ENCODE measurements around the gene LRRC27.

DNA sequence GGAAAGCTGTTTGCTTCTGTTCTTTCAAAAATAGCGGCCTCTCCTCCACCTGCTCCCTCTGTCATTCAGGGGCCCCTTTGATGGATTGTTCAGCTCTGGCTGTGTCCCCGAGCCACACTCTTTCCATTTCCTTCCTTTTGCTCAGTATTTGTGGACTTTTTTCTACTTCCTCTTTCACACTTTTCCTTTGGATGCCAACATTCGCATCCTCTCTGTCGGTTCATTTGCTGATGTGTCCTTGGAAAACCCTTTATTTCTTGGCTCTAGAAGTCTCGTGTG is 53.3 kb downstream of the LRRC27 start:
- TF ChIP-seq, protein P1, sequence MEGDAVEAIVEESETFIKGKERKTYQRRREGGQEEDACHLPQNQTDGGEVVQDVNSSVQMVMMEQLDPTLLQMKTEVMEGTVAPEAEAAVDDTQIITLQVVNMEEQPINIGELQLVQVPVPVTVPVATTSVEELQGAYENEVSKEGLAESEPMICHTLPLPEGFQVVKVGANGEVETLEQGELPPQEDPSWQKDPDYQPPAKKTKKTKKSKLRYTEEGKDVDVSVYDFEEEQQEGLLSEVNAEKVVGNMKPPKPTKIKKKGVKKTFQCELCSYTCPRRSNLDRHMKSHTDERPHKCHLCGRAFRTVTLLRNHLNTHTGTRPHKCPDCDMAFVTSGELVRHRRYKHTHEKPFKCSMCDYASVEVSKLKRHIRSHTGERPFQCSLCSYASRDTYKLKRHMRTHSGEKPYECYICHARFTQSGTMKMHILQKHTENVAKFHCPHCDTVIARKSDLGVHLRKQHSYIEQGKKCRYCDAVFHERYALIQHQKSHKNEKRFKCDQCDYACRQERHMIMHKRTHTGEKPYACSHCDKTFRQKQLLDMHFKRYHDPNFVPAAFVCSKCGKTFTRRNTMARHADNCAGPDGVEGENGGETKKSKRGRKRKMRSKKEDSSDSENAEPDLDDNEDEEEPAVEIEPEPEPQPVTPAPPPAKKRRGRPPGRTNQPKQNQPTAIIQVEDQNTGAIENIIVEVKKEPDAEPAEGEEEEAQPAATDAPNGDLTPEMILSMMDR (IDR thresholded peaks at IDR 0.05; ENCODE audit: low read depth, low read length): no peak
- no peak for TF ChIP-seq EZH2phosphoT487 (IDR thresholded peaks at IDR 0.05; ENCODE audit: low read depth)

All from OCI-LY3 (cell line).